ENCODE measurements around the gene BPIFA2. TPM values are rescaled to one million over a fixed set of nuclear protein-coding genes. Genes with fewer than 3 reads are reported as not detected.

BPIFA2 gene
- total RNA-seq, 1 donor from 2014 or later, result not detected

- Mint-ChIP-seq H3K4me1 (no peaks in the 10 kb centered on the region), H3K27ac (no peak overlapping the region), H3K36me3 (ENCODE audit: low read depth) (no peaks in the 10 kb centered on the region), H3K27me3 (peaks cover 20% of the 10 kb centered on the region), H3K9me3 (no peaks in the 10 kb centered on the region), H3K4me3 (no peak overlapping the region)
- ChIA-PET POLR2A (no interaction called here), CTCF (no interaction called here)
- intact Hi-C loops (cut with micrococcal nuclease), result no loop called here
- TF ChIP-seq, protein P1, sequence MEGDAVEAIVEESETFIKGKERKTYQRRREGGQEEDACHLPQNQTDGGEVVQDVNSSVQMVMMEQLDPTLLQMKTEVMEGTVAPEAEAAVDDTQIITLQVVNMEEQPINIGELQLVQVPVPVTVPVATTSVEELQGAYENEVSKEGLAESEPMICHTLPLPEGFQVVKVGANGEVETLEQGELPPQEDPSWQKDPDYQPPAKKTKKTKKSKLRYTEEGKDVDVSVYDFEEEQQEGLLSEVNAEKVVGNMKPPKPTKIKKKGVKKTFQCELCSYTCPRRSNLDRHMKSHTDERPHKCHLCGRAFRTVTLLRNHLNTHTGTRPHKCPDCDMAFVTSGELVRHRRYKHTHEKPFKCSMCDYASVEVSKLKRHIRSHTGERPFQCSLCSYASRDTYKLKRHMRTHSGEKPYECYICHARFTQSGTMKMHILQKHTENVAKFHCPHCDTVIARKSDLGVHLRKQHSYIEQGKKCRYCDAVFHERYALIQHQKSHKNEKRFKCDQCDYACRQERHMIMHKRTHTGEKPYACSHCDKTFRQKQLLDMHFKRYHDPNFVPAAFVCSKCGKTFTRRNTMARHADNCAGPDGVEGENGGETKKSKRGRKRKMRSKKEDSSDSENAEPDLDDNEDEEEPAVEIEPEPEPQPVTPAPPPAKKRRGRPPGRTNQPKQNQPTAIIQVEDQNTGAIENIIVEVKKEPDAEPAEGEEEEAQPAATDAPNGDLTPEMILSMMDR (IDR thresholded peaks at IDR 0.05), result no peak
- ATAC-seq (ENCODE audit: low read depth) (no peak), DNase-seq (no peak)
Measured at GRCh38 chr20:33192912-33193501, 25.0 kb downstream of the BPIFA2 start.

- ChIA-PET POLR2A (no interaction called here), CTCF (no interaction called here)
- Mint-ChIP-seq H3K27me3 (peaks cover 12% of the 10 kb centered on the region), H3K36me3 (ENCODE audit: low read depth) (no peaks in the 10 kb centered on the region), H3K4me1 (no peaks in the 10 kb centered on the region), H3K9me3 (no peaks in the 10 kb centered on the region), H3K4me3 (no peak overlapping the region), H3K27ac (no peak overlapping the region)
- DNase-seq, result no peak
- TF ChIP-seq, protein P1 (IDR thresholded peaks at IDR 0.05), result no peak
- intact Hi-C loops (cut with micrococcal nuclease), result no loop called here
- ATAC-seq (ENCODE audit: low read depth), result no peak
Measured at GRCh38 chr20:33199026-33199425, 31.1 kb downstream of the BPIFA2 start.

DNA sequence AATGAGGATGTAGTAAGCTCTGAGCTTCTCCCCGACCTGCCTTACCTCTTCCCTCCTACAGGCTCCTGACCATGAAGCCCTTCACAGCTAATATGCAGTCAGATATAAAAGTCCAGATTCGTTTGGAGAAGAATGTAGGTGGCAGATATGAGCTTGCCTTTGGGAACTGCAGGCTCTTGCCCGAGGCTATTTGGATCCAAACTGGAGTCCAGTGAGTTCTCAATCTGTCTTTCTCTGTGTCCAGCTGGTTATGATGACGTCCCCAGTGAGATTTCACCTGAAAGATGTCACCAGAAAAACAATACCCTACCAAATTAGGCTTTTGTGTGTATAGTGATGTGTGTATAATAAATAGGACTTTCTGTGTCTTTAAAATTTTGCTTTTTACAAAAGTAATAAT, 34.5 kb downstream of the BPIFA2 start:
- DNase-seq (no peak), ATAC-seq (ENCODE audit: low read depth) (no peak)
- H3K27ac Mint-ChIP-seq, result no peak overlapping the region
- ChIA-PET POLR2A (no interaction called here), CTCF (no interaction called here)
- H3K4me3 Mint-ChIP-seq, result no peak overlapping the region
- TF ChIP-seq, protein P1 (IDR thresholded peaks at IDR 0.05), result no peak
- H3K4me1 Mint-ChIP-seq, result no peaks in the 10 kb centered on the region
- H3K27me3 Mint-ChIP-seq, result peaks cover 11% of the 10 kb centered on the region
- H3K9me3 Mint-ChIP-seq, result no peaks in the 10 kb centered on the region
- H3K36me3 Mint-ChIP-seq (ENCODE audit: low read depth), result no peaks in the 10 kb centered on the region
- intact Hi-C loops (cut with micrococcal nuclease), result no loop called here

DNA sequence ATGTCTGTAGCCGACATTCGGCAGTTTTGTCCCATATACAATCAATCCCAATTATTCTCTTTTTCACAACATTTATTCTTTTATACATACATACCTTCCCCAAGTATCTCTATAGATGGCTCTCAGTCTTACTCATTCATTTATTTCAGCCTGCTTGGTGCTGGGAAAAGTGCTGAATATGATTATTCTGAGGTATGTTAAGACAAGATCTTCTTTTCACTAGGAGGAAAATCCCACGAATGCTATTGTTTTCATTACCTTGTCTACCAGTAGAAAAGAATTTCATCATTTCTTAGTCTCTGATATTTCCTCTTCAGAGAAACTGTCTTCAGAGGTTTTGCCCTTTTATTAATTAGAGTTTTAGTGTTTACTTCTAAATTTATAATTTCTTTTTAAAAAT, 35.5 kb downstream of the BPIFA2 start:
- CTCF ChIA-PET, result no interaction called here
- ATAC-seq (ENCODE audit: low read depth) (no peak), DNase-seq (no peak)
- H3K27me3 Mint-ChIP-seq, result peaks cover 11% of the 10 kb centered on the region
- H3K27ac Mint-ChIP-seq, result no peak overlapping the region
- POLR2A ChIA-PET, result no interaction called here
- intact Hi-C loops (cut with micrococcal nuclease), result no loop called here
- no peaks in the 10 kb centered on the region for H3K36me3 Mint-ChIP-seq (ENCODE audit: low read depth)
- no peaks in the 10 kb centered on the region for H3K4me1 Mint-ChIP-seq
- H3K9me3 Mint-ChIP-seq, result no peaks in the 10 kb centered on the region
- TF ChIP-seq, protein P1 (IDR thresholded peaks at IDR 0.05), result no peak
- H3K4me3 Mint-ChIP-seq, result no peak overlapping the region

- H3K27ac Mint-ChIP-seq, result no peak overlapping the region
- peaks cover 39% of the 10 kb centered on the region for H3K27me3 Mint-ChIP-seq
- H3K4me1 Mint-ChIP-seq, result no peaks in the 10 kb centered on the region
- H3K9me3 Mint-ChIP-seq, result no peaks in the 10 kb centered on the region
- H3K4me3 Mint-ChIP-seq, result no peak overlapping the region
- ATAC-seq (ENCODE audit: low read depth) (no peak), DNase-seq (no peak)
- ChIA-PET POLR2A (no interaction called here), CTCF (no interaction called here)
- no peaks in the 10 kb centered on the region for H3K36me3 Mint-ChIP-seq (ENCODE audit: low read depth)
- TF ChIP-seq, protein P1 (IDR thresholded peaks at IDR 0.05), result no peak
- intact Hi-C loops (cut with micrococcal nuclease), result no loop called here
Measured at GRCh38 chr20:33209789-33210188, 41.8 kb downstream of the BPIFA2 start.
